DND-41 (cell line): ENCODE data around the gene TDRD7.

ENCODE experiments used
- EZH2 ChIP-seq: IDR thresholded peaks from 3 replicates; pipeline ENCODE4 v1.6.1; 2012; ENCODE audit warnings: borderline replicate concordance, low read depth, mild to moderate bottlenecking, moderate library complexity, low read length, inconsistent platforms; ENCODE audit not compliant: severe bottlenecking
- TF ChIP-seq, protein P1 (sequence below): IDR thresholded peaks from 2 replicates; pipeline ENCODE4 v1.5.1; 2012; ENCODE audit warnings: borderline replicate concordance, low read length, moderate library complexity, mild to moderate bottlenecking; ENCODE audit not compliant: poor library complexity, severe bottlenecking; ENCODE audit errors: extremely low read depth

DNA sequence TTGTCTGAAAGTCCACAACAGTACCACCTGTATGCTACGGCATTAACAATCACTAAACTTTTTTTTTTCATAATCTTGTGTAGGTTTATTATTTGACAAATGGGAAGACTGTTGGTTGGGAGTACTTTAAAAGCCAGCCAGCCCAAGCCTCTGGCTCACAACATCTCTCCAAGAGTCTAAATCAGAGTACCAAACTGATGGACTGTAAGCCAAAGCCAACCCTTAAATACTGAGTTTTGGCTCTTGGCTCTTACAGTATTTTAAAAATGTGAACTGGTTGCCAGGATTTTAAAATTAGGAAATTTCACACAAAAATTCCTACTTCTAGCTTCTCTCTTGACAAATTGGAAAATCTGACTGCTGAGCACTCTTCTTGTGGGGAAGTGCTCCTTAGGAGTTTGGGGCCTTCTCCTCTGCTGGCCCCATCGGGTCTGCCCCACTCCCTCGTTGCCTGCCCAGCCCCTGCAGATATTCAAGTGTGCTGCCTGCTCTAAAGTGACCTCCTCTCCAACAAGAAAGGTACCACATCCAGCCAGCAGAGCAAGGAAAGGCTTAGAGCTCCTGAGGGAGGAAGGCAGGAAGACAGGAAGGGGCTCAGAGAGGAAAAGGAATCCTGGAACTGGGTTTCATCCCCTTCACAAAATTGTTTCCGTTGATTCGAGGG lies 67.7 kb downstream of the TDRD7 start:
- TF ChIP-seq, protein P1, sequence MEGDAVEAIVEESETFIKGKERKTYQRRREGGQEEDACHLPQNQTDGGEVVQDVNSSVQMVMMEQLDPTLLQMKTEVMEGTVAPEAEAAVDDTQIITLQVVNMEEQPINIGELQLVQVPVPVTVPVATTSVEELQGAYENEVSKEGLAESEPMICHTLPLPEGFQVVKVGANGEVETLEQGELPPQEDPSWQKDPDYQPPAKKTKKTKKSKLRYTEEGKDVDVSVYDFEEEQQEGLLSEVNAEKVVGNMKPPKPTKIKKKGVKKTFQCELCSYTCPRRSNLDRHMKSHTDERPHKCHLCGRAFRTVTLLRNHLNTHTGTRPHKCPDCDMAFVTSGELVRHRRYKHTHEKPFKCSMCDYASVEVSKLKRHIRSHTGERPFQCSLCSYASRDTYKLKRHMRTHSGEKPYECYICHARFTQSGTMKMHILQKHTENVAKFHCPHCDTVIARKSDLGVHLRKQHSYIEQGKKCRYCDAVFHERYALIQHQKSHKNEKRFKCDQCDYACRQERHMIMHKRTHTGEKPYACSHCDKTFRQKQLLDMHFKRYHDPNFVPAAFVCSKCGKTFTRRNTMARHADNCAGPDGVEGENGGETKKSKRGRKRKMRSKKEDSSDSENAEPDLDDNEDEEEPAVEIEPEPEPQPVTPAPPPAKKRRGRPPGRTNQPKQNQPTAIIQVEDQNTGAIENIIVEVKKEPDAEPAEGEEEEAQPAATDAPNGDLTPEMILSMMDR = no peak
- no peak for TF ChIP-seq EZH2
